GM23338 (cell line): ENCODE data around the gene OPRD1. TPM values are rescaled to one million over a fixed set of nuclear protein-coding genes. Genes with fewer than 3 reads are reported as not detected.

Experiments
- ATAC-seq: fragments of 200-7000 bp; cut with Tn5 transposase; 3 replicates; pipeline ENCODE4 v1.9.1; 2020
- DNase-seq: peaks from one replicate; pipeline ENCODE4 v3.0.0-alpha.2; 2015; ENCODE audit warnings: low spot score
- H2AFZ ChIP-seq: fragments of 200-600 bp; sonication (generic); 2 replicates; pipeline ENCODE4 v1.8.0; 2016; ENCODE audit warnings: antibody characterized with exemption, mild to moderate bottlenecking, moderate library complexity
- H3F3A ChIP-seq: fragments of 200-600 bp; sonication (generic); replicated peaks from 2 replicates; pipeline ENCODE4 v1.8.0; 2017; ENCODE audit warnings: antibody characterized with exemption, mixed run types, low read depth
- H3K27ac ChIP-seq: fragments of 200-600 bp; sonication (generic); 2 replicates; pipeline ENCODE4 v1.6.1; 2016; ENCODE audit warnings: low read depth
- H3K27me3 ChIP-seq: fragments of 200-600 bp; sonication (generic); 2 replicates; pipeline ENCODE4 v1.8.0; 2016; ENCODE audit warnings: mild to moderate bottlenecking, mixed run types, moderate library complexity; ENCODE audit not compliant: insufficient read depth
- H3K36me3 ChIP-seq: fragments of 200-600 bp; sonication (generic); 2 replicates; pipeline ENCODE4 v1.8.0; 2016; ENCODE audit warnings: mild to moderate bottlenecking; ENCODE audit not compliant: insufficient read depth
- H3K4me1 ChIP-seq: fragments of 200-600 bp; sonication (generic); 2 replicates; pipeline ENCODE4 v1.8.0; 2016; ENCODE audit warnings: mild to moderate bottlenecking, moderate library complexity; ENCODE audit not compliant: insufficient read depth
- H3K4me2 ChIP-seq: fragments of 200-600 bp; sonication (generic); 2 replicates; pipeline ENCODE4 v1.7.1; 2017; ENCODE audit warnings: mixed run types
- H3K4me3 ChIP-seq: fragments of 200-600 bp; sonication (generic); 2 replicates; pipeline ENCODE4 v1.6.1; 2016; ENCODE audit warnings: mixed run types
- H3K79me2 ChIP-seq: fragments of 200-600 bp; sonication (generic); replicated peaks from 2 replicates; pipeline ENCODE4 v1.8.0; 2017; ENCODE audit warnings: mild to moderate bottlenecking; ENCODE audit not compliant: insufficient read depth
- H3K9me2 ChIP-seq: fragments of 200-600 bp; sonication (generic); 2 replicates; pipeline ENCODE4 v1.8.0; 2017; ENCODE audit not compliant: insufficient read depth
- H4K20me1 ChIP-seq: fragments of 200-600 bp; sonication (generic); replicated peaks from 2 replicates; pipeline ENCODE4 v1.8.0; 2017; ENCODE audit warnings: mild to moderate bottlenecking; ENCODE audit not compliant: insufficient read depth
- H3K27ac Mint-ChIP-seq: 2 replicates; pipeline ENCODE4 v1.8.0; 2020; ENCODE audit warnings: inconsistent platforms, mild to moderate bottlenecking, moderate library complexity, mixed read lengths
- H3K27me3 Mint-ChIP-seq: 3 replicates; pipeline ENCODE4 v1.8.0; 2022; ENCODE audit warnings: low read depth, mild to moderate bottlenecking, moderate library complexity, mixed read lengths, inconsistent platforms; ENCODE audit not compliant: insufficient read depth, poor library complexity
- H3K36me3 Mint-ChIP-seq: 3 replicates; pipeline ENCODE4 v1.8.0; 2021; ENCODE audit warnings: low read depth, mild to moderate bottlenecking, inconsistent platforms, moderate library complexity, mixed read lengths
- H3K4me1 Mint-ChIP-seq: 3 replicates; pipeline ENCODE4 v1.8.0; 2020; ENCODE audit warnings: mild to moderate bottlenecking, inconsistent platforms, mixed read lengths
- H3K4me3 Mint-ChIP-seq: 3 replicates; pipeline ENCODE4 v1.8.0; 2021; ENCODE audit warnings: moderate library complexity, mild to moderate bottlenecking, inconsistent platforms, mixed read lengths
- H3K9me3 Mint-ChIP-seq: 3 replicates; pipeline ENCODE4 v1.8.0; 2020; ENCODE audit warnings: moderate library complexity, mild to moderate bottlenecking, inconsistent platforms, mixed read lengths
- CREB1 ChIP-seq: fragments of 250-450 bp; sonication (Bioruptor Pico); IDR thresholded peaks from 2 replicates; pipeline ENCODE4 v1.5.0; 2020; ENCODE audit warnings: low read depth, mild to moderate bottlenecking, moderate library complexity
- CTCF ChIP-seq, 2 experiments: fragments of 200-600 bp in 1 of 2; sonication (generic) in 1 of 2; conservative IDR thresholded peaks; 2 replicates each; pipeline versions ENCODE4 v1.5.1 to v1.6.1; 2016 to 2017; ENCODE audit warnings: antibody characterized with exemption in 2 of 2, low read depth in 2 of 2, mild to moderate bottlenecking in 2 of 2, moderate library complexity in 1 of 2
- ETS1 ChIP-seq: IDR thresholded peaks from 2 replicates; pipeline ENCODE4 v1.6.1; 2016; ENCODE audit warnings: antibody characterized with exemption
- EZH2 ChIP-seq: fragments of 200-600 bp; sonication (generic); IDR thresholded peaks from one replicate; pipeline ENCODE4 v1.8.0; 2017; ENCODE audit warnings: antibody characterized with exemption, mild to moderate bottlenecking, low read depth; ENCODE audit not compliant: unreplicated experiment
- EZH2phosphoT487 ChIP-seq: fragments of 200-600 bp; sonication (generic); IDR thresholded peaks from one replicate; pipeline ENCODE4 v1.8.1; 2018; ENCODE audit warnings: antibody characterized with exemption; ENCODE audit not compliant: unreplicated experiment
- JUNB ChIP-seq: IDR thresholded peaks from one replicate; pipeline ENCODE4 v1.6.1; 2016; ENCODE audit warnings: antibody characterized with exemption; ENCODE audit not compliant: unreplicated experiment
- NANOG ChIP-seq: IDR thresholded peaks from 2 replicates; pipeline ENCODE4 v1.6.1; 2016; ENCODE audit warnings: antibody characterized with exemption, borderline replicate concordance
- POLR2AphosphoS5 ChIP-seq: IDR thresholded peaks from 2 replicates; pipeline ENCODE4 v1.6.1; 2016; ENCODE audit warnings: antibody characterized with exemption, low read depth
- REST ChIP-seq: IDR thresholded peaks from one replicate; pipeline ENCODE4 v1.6.1; 2018; ENCODE audit warnings: antibody characterized with exemption; ENCODE audit not compliant: unreplicated experiment
- STAT1 ChIP-seq: IDR thresholded peaks from one replicate; pipeline ENCODE4 v1.6.1; 2016; ENCODE audit warnings: antibody characterized with exemption; ENCODE audit not compliant: unreplicated experiment
- ZNF114 ChIP-seq: fragments of 250-450 bp; sonication (Bioruptor Pico); IDR thresholded peaks from 2 replicates; pipeline ENCODE4 v1.5.0; 2020; ENCODE audit warnings: mild to moderate bottlenecking, moderate library complexity
- ZNF331 ChIP-seq: fragments of 250-450 bp; sonication (Bioruptor Pico); IDR thresholded peaks from 2 replicates; pipeline ENCODE4 v1.5.0; 2020; ENCODE audit warnings: low read depth, mild to moderate bottlenecking, moderate library complexity
- ZNF462 ChIP-seq: fragments of 250-450 bp; sonication (Bioruptor Pico); IDR thresholded peaks from 2 replicates; pipeline ENCODE4 v1.5.0; 2020; ENCODE audit warnings: mild to moderate bottlenecking, moderate library complexity
- polyA plus RNA-seq: library from polyadenylated mRNA; unstranded; fragments of >200 nt; fragmentation: Nextera tagmentation; extraction: Ambion mirVana; gene quantifications from 2 replicates; pipeline ENCODE4 v1.2.1, GENCODE V29; 2016
- total RNA-seq: library from RNA; depleted of rRNA; stranded (reverse); fragments of >200 nt; shearing (Covaris generic); gene quantifications from 2 replicates; pipeline ENCODE4 v1.2.3, GENCODE V29; 2014

The OPRD1 gene
- total and polyA plus RNA-seq, 2 experiments from 2014 or later = 0.55 to 2.3 TPM

- no peaks in the 10 kb centered on the region for H3K9me2 ChIP-seq
- H3K27ac ChIP-seq = no peak overlapping the region
- H3K4me1 ChIP-seq = no peaks in the 10 kb centered on the region
- no peak overlapping the region for H3K4me3 ChIP-seq
- TF ChIP-seq ZNF462 (CRISPR knock-in tag) = no peak
- TF ChIP-seq POLR2AphosphoS5 = no peak
- TF ChIP-seq CREB1 (CRISPR knock-in tag) = no peak
- no peak for TF ChIP-seq ZNF331
- TF ChIP-seq JUNB = no peak
- no peak for TF ChIP-seq CTCF (conservative IDR thresholded peaks at IDR 0.05; ENCODE audit: low read depth in 2 of 2)
- TF ChIP-seq STAT1 = no peak
- TF ChIP-seq ETS1 = no peak
- TF ChIP-seq ZNF114 = no peak
- TF ChIP-seq NANOG = no peak
- no peak for TF ChIP-seq EZH2
- no peak for TF ChIP-seq EZH2phosphoT487
- no peak for TF ChIP-seq REST
- Mint-ChIP-seq H3K9me3 (no peaks in the 10 kb centered on the region; the same call in 2 of the 3 replicates), H3K4me3 (no peak overlapping the region), H3K4me1 (peaks cover 4% of the 10 kb centered on the region; the same call in 2 of the 3 replicates), H3K27me3 (peaks cover 8% of the 10 kb centered on the region), H3K27ac (no peak overlapping the region), H3K36me3 (no peaks in the 10 kb centered on the region)
- H2AFZ ChIP-seq = no peak overlapping the region
- no peaks in the 10 kb centered on the region for H4K20me1 ChIP-seq
- DNase-seq (peak; percentile 17), ATAC-seq (peak; percentile 20; the same call in 1 of the 3 replicates)
- H3K27me3 ChIP-seq = no peaks in the 10 kb centered on the region
- no peaks in the 10 kb centered on the region for H3F3A ChIP-seq
- no peak overlapping the region for H3K4me2 ChIP-seq
- no peaks in the 10 kb centered on the region for H3K36me3 ChIP-seq
- no peaks in the 10 kb centered on the region for H3K79me2 ChIP-seq
These were observed 50.8 kb downstream of the OPRD1 start for GRCh38 chr1:28862571-28863403.
